ENCODE data around the gene ANKRD9. TPM values are rescaled to one million over a fixed set of nuclear protein-coding genes. Genes with fewer than 3 reads are reported as not detected.

Gene ANKRD9
- total and polyA plus RNA-seq, 2 of the 13 experiments (the other 11 are each of a cell fraction or from before 2014, with no cell fraction given), result 10.0 to 15.0 TPM

DNA sequence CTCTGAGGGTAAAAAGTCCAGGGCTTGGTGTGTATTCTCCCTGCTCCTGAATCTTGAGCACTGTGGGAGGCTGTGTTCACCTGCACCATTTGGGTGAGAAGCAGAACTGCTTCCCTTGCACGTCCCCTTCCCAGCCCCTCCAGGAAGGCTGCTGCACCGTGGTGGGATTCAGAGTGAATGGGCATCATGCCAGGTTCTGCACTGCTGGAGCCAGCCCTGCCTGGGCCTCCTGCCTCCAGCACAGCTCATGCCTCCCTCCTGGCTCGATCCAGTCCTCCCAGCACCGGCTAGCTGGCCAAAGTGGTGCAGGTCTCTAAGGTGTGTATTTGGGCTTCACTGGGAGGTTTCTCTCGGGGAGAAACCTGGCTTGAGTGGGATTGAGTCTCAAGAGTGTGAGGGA is 54.9 kb downstream of the ANKRD9 start:
- in situ Hi-C loops (cut with HindIII; ENCODE audit: extremely low pct_ligation_motif_present, low pct_unique_long_range_greater_than_20kb), result no loop called here
- POLR2A ChIA-PET, result no interaction called here
- TF ChIP-seq, protein P1, sequence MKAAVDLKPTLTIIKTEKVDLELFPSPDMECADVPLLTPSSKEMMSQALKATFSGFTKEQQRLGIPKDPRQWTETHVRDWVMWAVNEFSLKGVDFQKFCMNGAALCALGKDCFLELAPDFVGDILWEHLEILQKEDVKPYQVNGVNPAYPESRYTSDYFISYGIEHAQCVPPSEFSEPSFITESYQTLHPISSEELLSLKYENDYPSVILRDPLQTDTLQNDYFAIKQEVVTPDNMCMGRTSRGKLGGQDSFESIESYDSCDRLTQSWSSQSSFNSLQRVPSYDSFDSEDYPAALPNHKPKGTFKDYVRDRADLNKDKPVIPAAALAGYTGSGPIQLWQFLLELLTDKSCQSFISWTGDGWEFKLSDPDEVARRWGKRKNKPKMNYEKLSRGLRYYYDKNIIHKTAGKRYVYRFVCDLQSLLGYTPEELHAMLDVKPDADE (CRISPR knock-in tag; IDR thresholded peaks at IDR 0.05), result no peak
- no peak for TF ChIP-seq SATB2 (CRISPR knock-in tag; IDR thresholded peaks at IDR 0.05)
- TF ChIP-seq AGO2 (optimal IDR thresholded peaks at IDR 0.05; ENCODE audit: low read depth, low read length), result no peak
- no peak for TF ChIP-seq POLR2G (IDR thresholded peaks at IDR 0.05; ENCODE audit: low read depth, low read length)
- no peak for TF ChIP-seq KLF9 (CRISPR knock-in tag; IDR thresholded peaks at IDR 0.05; ENCODE audit: low read depth)
- TF ChIP-seq, protein P2, sequence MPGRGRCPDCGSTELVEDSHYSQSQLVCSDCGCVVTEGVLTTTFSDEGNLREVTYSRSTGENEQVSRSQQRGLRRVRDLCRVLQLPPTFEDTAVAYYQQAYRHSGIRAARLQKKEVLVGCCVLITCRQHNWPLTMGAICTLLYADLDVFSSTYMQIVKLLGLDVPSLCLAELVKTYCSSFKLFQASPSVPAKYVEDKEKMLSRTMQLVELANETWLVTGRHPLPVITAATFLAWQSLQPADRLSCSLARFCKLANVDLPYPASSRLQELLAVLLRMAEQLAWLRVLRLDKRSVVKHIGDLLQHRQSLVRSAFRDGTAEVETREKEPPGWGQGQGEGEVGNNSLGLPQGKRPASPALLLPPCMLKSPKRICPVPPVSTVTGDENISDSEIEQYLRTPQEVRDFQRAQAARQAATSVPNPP (CRISPR knock-in tag; IDR thresholded peaks at IDR 0.05), result no peak
- TF ChIP-seq, protein P3, sequence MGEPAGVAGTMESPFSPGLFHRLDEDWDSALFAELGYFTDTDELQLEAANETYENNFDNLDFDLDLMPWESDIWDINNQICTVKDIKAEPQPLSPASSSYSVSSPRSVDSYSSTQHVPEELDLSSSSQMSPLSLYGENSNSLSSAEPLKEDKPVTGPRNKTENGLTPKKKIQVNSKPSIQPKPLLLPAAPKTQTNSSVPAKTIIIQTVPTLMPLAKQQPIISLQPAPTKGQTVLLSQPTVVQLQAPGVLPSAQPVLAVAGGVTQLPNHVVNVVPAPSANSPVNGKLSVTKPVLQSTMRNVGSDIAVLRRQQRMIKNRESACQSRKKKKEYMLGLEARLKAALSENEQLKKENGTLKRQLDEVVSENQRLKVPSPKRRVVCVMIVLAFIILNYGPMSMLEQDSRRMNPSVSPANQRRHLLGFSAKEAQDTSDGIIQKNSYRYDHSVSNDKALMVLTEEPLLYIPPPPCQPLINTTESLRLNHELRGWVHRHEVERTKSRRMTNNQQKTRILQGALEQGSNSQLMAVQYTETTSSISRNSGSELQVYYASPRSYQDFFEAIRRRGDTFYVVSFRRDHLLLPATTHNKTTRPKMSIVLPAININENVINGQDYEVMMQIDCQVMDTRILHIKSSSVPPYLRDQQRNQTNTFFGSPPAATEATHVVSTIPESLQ (CRISPR knock-in tag; conservative IDR thresholded peaks at IDR 0.05), result no peak
- no peak for TF ChIP-seq ZKSCAN8 (CRISPR knock-in tag; IDR thresholded peaks at IDR 0.05; ENCODE audit: borderline replicate concordance)
- TF ChIP-seq ZNF629 (CRISPR knock-in tag; conservative IDR thresholded peaks at IDR 0.05), result no peak
- no peak for TF ChIP-seq ZNF670 (CRISPR knock-in tag; IDR thresholded peaks at IDR 0.05; ENCODE audit: borderline replicate concordance)
- TF ChIP-seq, protein P4, sequence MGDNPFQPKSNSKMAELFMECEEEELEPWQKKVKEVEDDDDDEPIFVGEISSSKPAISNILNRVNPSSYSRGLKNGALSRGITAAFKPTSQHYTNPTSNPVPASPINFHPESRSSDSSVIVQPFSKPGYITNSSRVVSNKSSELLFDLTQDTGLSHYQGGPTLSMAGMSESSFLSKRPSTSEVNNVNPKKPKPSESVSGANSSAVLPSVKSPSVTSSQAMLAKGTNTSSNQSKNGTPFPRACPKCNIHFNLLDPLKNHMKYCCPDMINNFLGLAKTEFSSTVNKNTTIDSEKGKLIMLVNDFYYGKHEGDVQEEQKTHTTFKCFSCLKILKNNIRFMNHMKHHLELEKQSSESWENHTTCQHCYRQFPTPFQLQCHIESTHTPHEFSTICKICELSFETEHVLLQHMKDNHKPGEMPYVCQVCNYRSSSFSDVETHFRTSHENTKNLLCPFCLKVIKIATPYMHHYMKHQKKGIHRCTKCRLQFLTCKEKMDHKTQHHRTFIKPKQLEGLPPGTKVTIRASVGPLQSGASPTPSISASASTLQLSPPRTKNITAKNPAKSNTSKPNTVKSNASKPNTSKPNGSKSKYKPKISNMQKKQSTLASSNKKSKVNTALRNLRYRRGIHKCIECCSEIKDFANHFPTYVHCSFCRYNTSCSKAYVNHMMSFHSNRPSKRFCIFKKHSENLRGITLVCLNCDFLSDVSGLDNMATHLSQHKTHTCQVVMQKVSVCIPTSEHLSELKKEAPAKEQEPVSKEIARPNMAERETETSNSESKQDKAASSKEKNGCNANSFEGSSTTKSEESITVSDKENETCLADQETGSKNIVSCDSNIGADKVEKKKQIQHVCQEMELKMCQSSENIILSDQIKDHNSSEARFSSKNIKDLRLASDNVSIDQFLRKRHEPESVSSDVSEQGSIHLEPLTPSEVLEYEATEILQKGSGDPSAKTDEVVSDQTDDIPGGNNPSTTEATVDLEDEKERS (CRISPR knock-in tag; IDR thresholded peaks at IDR 0.05), result no peak
- no peak for TF ChIP-seq ZNF253 (CRISPR knock-in tag; IDR thresholded peaks at IDR 0.05; ENCODE audit: borderline replicate concordance)
- no peak for TF ChIP-seq PAWR (CRISPR knock-in tag; IDR thresholded peaks at IDR 0.05; ENCODE audit: borderline replicate concordance)

More for the DNA sequence above, 54.9 kb downstream of the ANKRD9 start:
- DNase-seq (ENCODE audit: low spot score) (no peak), ATAC-seq (no peak; the same call in 2 of the 3 replicates), FAIRE-seq (no peak)
- H3K27ac ChIP-seq (ENCODE audit: extremely low read length, insufficient read depth, low read length), result no peak overlapping the region
- peaks cover 6 to 28% of the 10 kb centered on the region in 2 experiments; a peak in 4 of 5 replicates for H3K36me3 ChIP-seq (replicated peaks in 1 of 2; ENCODE audit: control insufficient read depth in 1 of 2, insufficient read depth in 2 of 2, low read length in 2 of 2)
- H3K4me2 ChIP-seq (ENCODE audit: low read depth, low read length), result no peak overlapping the region
- CTCF ChIA-PET (ENCODE audit: low intra/inter-chr PET ratio, low total read pairs), result no interaction called here
- H3K9ac ChIP-seq (ENCODE audit: insufficient read depth, low read depth, low read length), result no peak overlapping the region
- H4K20me1 ChIP-seq (ENCODE audit: insufficient read depth, low read length), result no peaks in the 10 kb centered on the region
- H3K4me1 ChIP-seq (ENCODE audit: insufficient read depth, low read length), result peaks cover 8% of the 10 kb centered on the region
- 100% methylated on average over 3 of the region's 5 CpGs for WGBS (ENCODE audit: low lambda C conversion rate)
- no peaks in the 10 kb centered on the region for H3K9me3 ChIP-seq (ENCODE audit: low read length)
- no peaks in the 10 kb centered on the region for H3K79me2 ChIP-seq (ENCODE audit: insufficient read depth, low read length)
- no peaks in the 10 kb centered on the region for H3K27me3 ChIP-seq (ENCODE audit: control insufficient read depth in 1 of 2, insufficient read depth in 2 of 2, low read length in 2 of 2)
- intact Hi-C loops (cut with micrococcal nuclease; ENCODE audit: unreplicated experiment), result no loop called here
- no peak overlapping the region for H2AFZ ChIP-seq (ENCODE audit: low read length)
- BruUV-seq (replicated peaks), result no TSS peak
- no peak overlapping the region for H3K4me3 ChIP-seq (replicated peaks in 1 of 3; ENCODE audit: insufficient read depth in 1 of 3, low read depth in 2 of 3, low read length in 3 of 3)
